CD1c-positive myeloid dendritic cell (primary cell): ENCODE data around the gene HTD2.
"Not testable (repeated sequence)": the region's sequence is repeated elsewhere in the genome, so short reads cannot be mapped to it uniquely, and the experiment has no call there.

Experiments
- DNase-seq: peaks from one replicate; pipeline ENCODE4 v3.0.0-alpha.2; 2016; ENCODE audit errors: extremely low spot score

Gene HTD2

GRCh38 chr3:58305882-58306711, at the start of gene HTD2, which contains the start of gene RPP14:
TSS of gene HTD2 (plus strand) at chr3:58306520. CDS start at chr3:58317614, 11,094 bp downstream.
TSS of gene RPP14 (plus strand) at chr3:58306245. CDS start at chr3:58310330, 4,085 bp downstream.
- peak; percentile 100 for DNase-seq

- no peak for DNase-seq
Measured at GRCh38 chr3:58258392-58259055, 47.8 kb upstream of the HTD2 start.

- DNase-seq, result peak; percentile 71
Measured at GRCh38 chr3:58260261-58260731, 46.0 kb upstream of the HTD2 start.

GRCh38 chr3:58260733-58261132, 45.6 kb upstream of the HTD2 start:
- peak; percentile 18 for DNase-seq

- DNase-seq, result no peak
Measured at GRCh38 chr3:58261954-58262666, 44.2 kb upstream of the HTD2 start.

- no peak for DNase-seq
Measured at GRCh38 chr3:58266577-58266976, 39.7 kb upstream of the HTD2 start.

GRCh38 chr3:58267543-58267942, 38.8 kb upstream of the HTD2 start:
- DNase-seq, result not testable (repeated sequence)

GRCh38 chr3:58269356-58269755, 37.0 kb upstream of the HTD2 start:
- DNase-seq, result no peak

- no peak for DNase-seq
Measured at GRCh38 chr3:58270485-58270884, 35.8 kb upstream of the HTD2 start.

- DNase-seq, result peak; percentile 70
Measured at GRCh38 chr3:58271901-58272501, 34.3 kb upstream of the HTD2 start.

- no peak for DNase-seq
Measured at GRCh38 chr3:58272891-58273290, 33.4 kb upstream of the HTD2 start.

- DNase-seq, result peak; percentile 9
Measured at GRCh38 chr3:58273362-58273761, 33.0 kb upstream of the HTD2 start.

- no peak for DNase-seq
Measured at GRCh38 chr3:58274027-58274614, 32.2 kb upstream of the HTD2 start.

- no peak for DNase-seq
Measured at GRCh38 chr3:58281069-58281468, 25.3 kb upstream of the HTD2 start.

GRCh38 chr3:58285334-58285733, 21.0 kb upstream of the HTD2 start:
- no peak for DNase-seq

GRCh38 chr3:58287354-58287753, 19.0 kb upstream of the HTD2 start:
- no peak for DNase-seq

GRCh38 chr3:58288011-58288728, 18.1 kb upstream of the HTD2 start:
- no peak for DNase-seq

- DNase-seq, result not testable (repeated sequence)
Measured at GRCh38 chr3:58288964-58289613, 17.2 kb upstream of the HTD2 start.

- DNase-seq, result not testable (repeated sequence)
Measured at GRCh38 chr3:58290446-58290845, 15.9 kb upstream of the HTD2 start.

GRCh38 chr3:58291671-58292338, 14.5 kb upstream of the HTD2 start:
- DNase-seq, result no peak
